Thyroid gland (tissue), 4 donors: Measurements from ENCODE around the gene FICD. TPM values are rescaled to one million over a fixed set of nuclear protein-coding genes. Genes with fewer than 3 reads are reported as not detected.

Experiments
- DNase-seq, 2 donors: peaks; one replicate each; pipeline ENCODE4 v3.0.0-alpha.2; 2019
- H3K27ac ChIP-seq, 3 donors: fragments of 200-600 bp; sonication (generic); 1 replicate in 2 of 3; 2 replicates in 1 of 3; pipeline ENCODE4 v1.5.1; 2016 to 2019; ENCODE audit warnings: mild to moderate bottlenecking in 1 of 3, moderate library complexity in 1 of 3
- H3K27me3 ChIP-seq: fragments of 200-600 bp; sonication (generic); one replicate; pipeline ENCODE4 v1.5.1; 2019
- H3K36me3 ChIP-seq, 2 donors: fragments of 200-600 bp; sonication (generic); one replicate each; pipeline ENCODE4 v1.5.1; 2016 to 2019
- H3K4me1 ChIP-seq, 2 donors: fragments of 200-600 bp; sonication (generic); one replicate each; pipeline ENCODE4 v1.5.1; 2017 to 2019
- H3K4me3 ChIP-seq, 3 donors: fragments of 200-600 bp; sonication (generic); replicated peaks in 1 of 3; 1 replicate in 2 of 3; 2 replicates in 1 of 3; pipeline ENCODE4 v1.5.1; 2016; ENCODE audit warnings: mild to moderate bottlenecking in 1 of 3
- H3K9me3 ChIP-seq: fragments of 200-600 bp; sonication (generic); one replicate; pipeline ENCODE4 v1.5.1; 2017
- POLR2A ChIP-seq, 2 donors: fragments of 450-650 bp; IDR thresholded peaks; one replicate each; pipeline ENCODE4 v1.6.1; 2017; ENCODE audit warnings: antibody characterized with exemption in 2 of 2, mild to moderate bottlenecking in 2 of 2, moderate library complexity in 1 of 2
- WGBS, 2 donors: methylation state at CpG; one replicate each; pipeline ENCODE4 v1.1.5; 2017; 5-methylcytosine and 5-hydroxymethylcytosine counted together
- intact Hi-C: fragments of 100-400 bp; cut with DNase I; formaldehyde crosslinking; loops from one replicate; pipeline ENCODE4 v1.15.1; 2023
- total RNA-seq, 4 donors: library from RNA; depleted of rRNA; stranded (reverse); fragments of >200 nt; gene quantifications; one replicate each; pipeline ENCODE4 v1.2.3, GENCODE V29; 2016
- TF ChIP-seq, protein P1 (sequence below), 6 experiments: fragments of 200-600 bp in 3 of 6; fragments of 450-650 bp in 3 of 6; sonication (generic) in 3 of 6; IDR thresholded peaks; one replicate each; pipeline ENCODE4 v1.5.1; 2016 to 2019; ENCODE audit warnings: antibody characterized with exemption in 6 of 6, mild to moderate bottlenecking in 2 of 6, inconsistent platforms in 1 of 6, moderate library complexity in 1 of 6

Gene FICD
- total RNA-seq, 4 donors from 2014 or later = 7.0 to 16.7 (median 10.5) TPM

DNA sequence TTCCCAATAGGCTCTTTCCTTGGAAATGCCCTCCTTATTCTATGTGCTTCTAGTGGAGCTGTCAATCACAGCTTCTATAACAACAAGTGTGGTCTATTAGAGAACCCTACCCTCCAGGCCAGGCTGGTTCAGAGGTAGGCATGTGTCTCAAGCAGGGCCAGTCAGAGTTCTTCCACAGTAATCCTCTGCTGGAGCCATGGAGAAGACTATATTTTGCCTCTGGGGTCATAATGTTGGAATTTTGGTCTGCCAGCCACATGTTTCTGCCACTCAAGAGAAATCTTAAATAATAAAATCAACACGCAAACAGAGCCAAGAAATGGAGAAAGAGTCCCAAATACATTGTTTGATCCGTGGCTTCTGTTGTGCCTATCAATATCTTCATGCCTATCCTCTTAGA is 23.8 kb upstream of the FICD start:
- WGBS, 2 donors = 85 to 86% methylated on average over 2 of the region's 2 CpGs
- TF ChIP-seq POLR2A (IDR thresholded peaks at IDR 0.05) = no peak
- TF ChIP-seq, protein P1, sequence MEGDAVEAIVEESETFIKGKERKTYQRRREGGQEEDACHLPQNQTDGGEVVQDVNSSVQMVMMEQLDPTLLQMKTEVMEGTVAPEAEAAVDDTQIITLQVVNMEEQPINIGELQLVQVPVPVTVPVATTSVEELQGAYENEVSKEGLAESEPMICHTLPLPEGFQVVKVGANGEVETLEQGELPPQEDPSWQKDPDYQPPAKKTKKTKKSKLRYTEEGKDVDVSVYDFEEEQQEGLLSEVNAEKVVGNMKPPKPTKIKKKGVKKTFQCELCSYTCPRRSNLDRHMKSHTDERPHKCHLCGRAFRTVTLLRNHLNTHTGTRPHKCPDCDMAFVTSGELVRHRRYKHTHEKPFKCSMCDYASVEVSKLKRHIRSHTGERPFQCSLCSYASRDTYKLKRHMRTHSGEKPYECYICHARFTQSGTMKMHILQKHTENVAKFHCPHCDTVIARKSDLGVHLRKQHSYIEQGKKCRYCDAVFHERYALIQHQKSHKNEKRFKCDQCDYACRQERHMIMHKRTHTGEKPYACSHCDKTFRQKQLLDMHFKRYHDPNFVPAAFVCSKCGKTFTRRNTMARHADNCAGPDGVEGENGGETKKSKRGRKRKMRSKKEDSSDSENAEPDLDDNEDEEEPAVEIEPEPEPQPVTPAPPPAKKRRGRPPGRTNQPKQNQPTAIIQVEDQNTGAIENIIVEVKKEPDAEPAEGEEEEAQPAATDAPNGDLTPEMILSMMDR (IDR thresholded peaks at IDR 0.05) = no peak
- H3K27ac ChIP-seq = no peak overlapping the region
- no peaks in the 10 kb centered on the region for H3K9me3 ChIP-seq
- DNase-seq = no peak
- H3K4me3 ChIP-seq = no peak overlapping the region
- intact Hi-C loops = no loop called here
- no peaks in the 10 kb centered on the region for H3K27me3 ChIP-seq
- H3K4me1 ChIP-seq = no peaks in the 10 kb centered on the region
- no peaks in the 10 kb centered on the region for H3K36me3 ChIP-seq

DNA sequence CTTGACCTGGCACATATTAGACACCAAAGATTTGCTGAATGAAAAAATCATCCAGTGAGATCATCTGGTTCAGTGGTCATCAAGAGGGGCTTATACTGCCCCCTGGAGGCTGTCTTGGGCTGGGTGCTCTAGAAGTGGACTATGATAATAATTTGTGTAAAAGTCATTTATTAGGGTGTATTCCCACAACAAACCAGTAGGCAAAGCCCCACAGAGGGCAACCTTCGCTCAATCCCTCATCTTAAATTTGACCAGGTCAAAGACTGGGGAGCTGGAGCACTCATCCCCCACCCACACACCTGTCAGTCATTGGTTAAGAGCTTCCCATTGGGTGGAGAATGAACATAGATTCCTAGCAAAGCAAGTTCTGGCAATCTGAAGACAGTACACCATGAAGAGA is 20.0 kb upstream of the FICD start:
- WGBS, 2 donors = 33 to 44% methylated on average over 1 of the region's 1 CpG
- intact Hi-C loops = no loop called here
- TF ChIP-seq, protein P1 (IDR thresholded peaks at IDR 0.05) = peak in 3 of 6 experiments; percentile 14 to 35 (median 34)
- TF ChIP-seq POLR2A (IDR thresholded peaks at IDR 0.05) = no peak
- Histone ChIP-seq H3K27me3 (no peaks in the 10 kb centered on the region), H3K9me3 (no peaks in the 10 kb centered on the region), H3K27ac (no peak overlapping the region), H3K4me1 (no peaks in the 10 kb centered on the region), H3K4me3 (no peak overlapping the region), H3K36me3 (no peaks in the 10 kb centered on the region)
- peak in 1 of 2 donors; percentile 9 for DNase-seq

DNA sequence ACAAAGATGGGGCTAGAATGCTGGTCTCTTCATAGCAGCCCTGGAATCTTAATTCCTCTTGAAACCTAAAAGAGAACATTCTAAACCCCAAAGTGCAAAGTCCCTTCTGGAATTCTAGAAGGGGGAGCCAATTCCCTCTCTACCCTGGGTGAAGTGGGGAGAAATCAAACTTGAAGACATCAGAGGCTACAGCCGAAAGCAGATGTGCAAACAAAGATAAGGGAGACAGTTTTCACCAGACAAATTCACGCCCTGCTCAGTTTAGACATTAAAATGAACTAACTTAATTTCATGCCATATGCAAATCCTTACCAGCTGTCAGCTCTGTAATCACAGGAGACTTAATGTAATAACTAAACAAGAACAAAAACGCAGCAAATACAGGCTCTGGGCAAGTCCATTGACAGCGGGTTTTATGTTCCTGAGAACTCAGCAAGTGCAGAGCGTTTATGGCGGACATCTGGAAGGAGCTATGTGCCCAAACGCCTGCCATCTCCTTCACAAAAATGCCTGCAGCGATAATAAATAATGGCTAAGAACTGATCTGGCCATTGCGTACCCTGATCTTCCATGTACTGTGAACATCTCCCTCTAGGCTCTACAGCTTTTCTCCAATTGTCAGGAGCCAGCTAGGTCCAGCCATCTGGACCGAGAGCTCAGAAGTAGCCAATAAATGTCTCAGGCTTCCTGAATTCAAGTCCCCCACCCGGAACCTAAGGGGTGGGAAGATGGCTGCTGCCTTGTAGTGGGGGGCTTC is 19.1 kb upstream of the FICD start:
- TF ChIP-seq POLR2A (IDR thresholded peaks at IDR 0.05) = no peak
- intact Hi-C loops = no loop called here
- H3K9me3 ChIP-seq = no peaks in the 10 kb centered on the region
- no peak overlapping the region for H3K27ac ChIP-seq
- WGBS, 2 donors = 71 to 74% methylated on average over 10 to 11 of the region's 11 CpGs
- no peak for DNase-seq
- no peaks in the 10 kb centered on the region for H3K4me1 ChIP-seq
- H3K36me3 ChIP-seq = no peaks in the 10 kb centered on the region
- H3K4me3 ChIP-seq = no peak overlapping the region
- H3K27me3 ChIP-seq = no peaks in the 10 kb centered on the region

DNA sequence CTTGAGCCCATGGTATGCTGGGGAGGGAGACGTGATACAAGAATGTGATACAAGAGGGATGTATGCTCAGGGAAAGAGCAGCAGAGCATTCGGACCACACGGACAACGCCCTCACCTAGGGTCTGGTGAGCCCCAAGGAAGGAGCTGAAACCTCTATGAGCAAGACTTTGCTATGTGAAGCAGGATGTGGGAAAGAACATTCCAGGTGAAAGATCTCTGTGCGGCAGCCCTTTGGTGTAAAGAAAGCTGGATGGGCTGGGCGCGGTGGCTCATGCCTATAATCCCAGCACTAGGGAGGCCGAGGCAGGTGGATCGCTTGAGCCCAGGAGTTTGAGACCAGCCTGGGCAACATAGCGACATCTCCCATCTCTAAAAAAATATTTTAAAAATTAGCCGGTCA is 16.9 kb upstream of the FICD start:
- H3K36me3 ChIP-seq = no peaks in the 10 kb centered on the region
- H3K4me1 ChIP-seq = no peaks in the 10 kb centered on the region
- 78 to 82% methylated on average over 11 of the region's 11 CpGs for WGBS, 2 donors
- H3K4me3 ChIP-seq = no peak overlapping the region
- no peaks in the 10 kb centered on the region for H3K27me3 ChIP-seq
- H3K27ac ChIP-seq = no peak overlapping the region
- DNase-seq = no peak
- TF ChIP-seq, protein P1 (IDR thresholded peaks at IDR 0.05) = no peak
- TF ChIP-seq POLR2A (IDR thresholded peaks at IDR 0.05) = no peak
- intact Hi-C loops = no loop called here
- no peaks in the 10 kb centered on the region for H3K9me3 ChIP-seq

DNA sequence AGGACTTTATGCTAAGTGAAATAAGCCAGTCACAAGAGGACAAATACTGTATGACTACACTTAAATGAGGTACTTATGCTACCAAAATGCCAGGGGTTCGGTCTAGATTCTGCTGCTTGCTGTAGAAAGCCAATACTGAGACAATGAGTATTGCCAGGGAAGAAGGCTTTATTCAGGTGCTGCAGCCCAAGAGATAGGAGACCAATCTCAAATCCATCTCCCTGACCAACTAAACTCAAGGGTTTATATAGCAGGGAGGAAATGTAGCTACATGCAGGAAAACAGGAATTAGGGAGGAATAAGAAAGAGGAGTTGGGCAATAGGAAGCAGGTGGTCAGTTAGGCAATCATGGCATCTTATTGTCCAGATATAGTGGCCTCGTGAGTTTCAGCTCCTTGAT is 12.2 kb upstream of the FICD start:
- Histone ChIP-seq H3K27me3 (no peaks in the 10 kb centered on the region), H3K36me3 (no peaks in the 10 kb centered on the region), H3K4me3 (no peak overlapping the region), H3K4me1 (no peaks in the 10 kb centered on the region), H3K9me3 (no peaks in the 10 kb centered on the region), H3K27ac (no peak overlapping the region)
- no peak for DNase-seq
- no peak for TF ChIP-seq POLR2A (IDR thresholded peaks at IDR 0.05)
- TF ChIP-seq, protein P1 (IDR thresholded peaks at IDR 0.05) = no peak
- WGBS, 2 donors = 76 to 83% methylated on average over 2 of the region's 2 CpGs
- intact Hi-C loops = no loop called here
